ENCODE data around the gene CHMP4B. TPM values are rescaled to one million over a fixed set of nuclear protein-coding genes. Genes with fewer than 3 reads are reported as not detected.
"Not testable (repeated sequence)": the region's sequence is repeated elsewhere in the genome, so short reads cannot be mapped to it uniquely, and the experiment has no call there.

Gene CHMP4B
- total RNA-seq, 1 donor from 2014 or later, result 104 TPM

- Histone ChIP-seq H3K36me3 (no peaks in the 10 kb centered on the region), H3K9me3 (replicated peaks) (no peaks in the 10 kb centered on the region), H3K4me1 (peaks cover 46% of the 10 kb centered on the region), H3K27me3 (ENCODE audit: low read depth) (no peaks in the 10 kb centered on the region), H3K27ac (replicated peaks) (peak overlapping the region; percentile 73), H3K4me3 (no peak overlapping the region)
- no peak for DNase-seq
- intact Hi-C loops (cut with micrococcal nuclease), result no loop called here
- peak; percentile 83 for TF ChIP-seq CTCF (IDR thresholded peaks at IDR 0.05; ENCODE audit: borderline replicate concordance)
Observed at GRCh38 chr20:33791959-33792597, 19.1 kb upstream of the CHMP4B start.

GRCh38 chr20:33792598-33792989 lies 18.6 kb upstream of the CHMP4B start:
- H3K27ac ChIP-seq (replicated peaks), result peak overlapping the region; percentile 73
- H3K9me3 ChIP-seq (replicated peaks); intact Hi-C loops (cut with micrococcal nuclease); DNase-seq; H3K27me3 ChIP-seq (ENCODE audit: low read depth); H3K36me3 ChIP-seq: not testable (repeated sequence)
- peaks cover 41% of the 10 kb centered on the region for H3K4me1 ChIP-seq
- H3K4me3 ChIP-seq, result peak overlapping the region; percentile 34

- Histone ChIP-seq H3K36me3 (no peaks in the 10 kb centered on the region), H3K4me1 (peaks cover 39% of the 10 kb centered on the region), H3K4me3 (peak overlapping the region; percentile 34), H3K9me3 (replicated peaks) (peaks cover 7% of the 10 kb centered on the region), H3K27ac (replicated peaks) (peak overlapping the region; percentile 73), H3K27me3 (ENCODE audit: low read depth) (no peaks in the 10 kb centered on the region)
- intact Hi-C loops (cut with micrococcal nuclease), result no loop called here
- DNase-seq, result peak; percentile 44
- TF ChIP-seq CTCF (IDR thresholded peaks at IDR 0.05; ENCODE audit: borderline replicate concordance), result no peak
Observed at GRCh38 chr20:33793011-33793931, 17.9 kb upstream of the CHMP4B start.

- no peaks in the 10 kb centered on the region for H3K27me3 ChIP-seq (ENCODE audit: low read depth)
- peaks cover 19% of the 10 kb centered on the region for H3K4me1 ChIP-seq
- no peak overlapping the region for H3K4me3 ChIP-seq
- intact Hi-C loops (cut with micrococcal nuclease), result no loop called here
- no peak overlapping the region for H3K27ac ChIP-seq (replicated peaks)
- no peaks in the 10 kb centered on the region for H3K36me3 ChIP-seq
- H3K9me3 ChIP-seq (replicated peaks), result peaks cover 7% of the 10 kb centered on the region
- no peak for DNase-seq
- TF ChIP-seq CTCF (IDR thresholded peaks at IDR 0.05; ENCODE audit: borderline replicate concordance), result no peak
Observed at GRCh38 chr20:33796263-33796906, 14.8 kb upstream of the CHMP4B start.

DNA sequence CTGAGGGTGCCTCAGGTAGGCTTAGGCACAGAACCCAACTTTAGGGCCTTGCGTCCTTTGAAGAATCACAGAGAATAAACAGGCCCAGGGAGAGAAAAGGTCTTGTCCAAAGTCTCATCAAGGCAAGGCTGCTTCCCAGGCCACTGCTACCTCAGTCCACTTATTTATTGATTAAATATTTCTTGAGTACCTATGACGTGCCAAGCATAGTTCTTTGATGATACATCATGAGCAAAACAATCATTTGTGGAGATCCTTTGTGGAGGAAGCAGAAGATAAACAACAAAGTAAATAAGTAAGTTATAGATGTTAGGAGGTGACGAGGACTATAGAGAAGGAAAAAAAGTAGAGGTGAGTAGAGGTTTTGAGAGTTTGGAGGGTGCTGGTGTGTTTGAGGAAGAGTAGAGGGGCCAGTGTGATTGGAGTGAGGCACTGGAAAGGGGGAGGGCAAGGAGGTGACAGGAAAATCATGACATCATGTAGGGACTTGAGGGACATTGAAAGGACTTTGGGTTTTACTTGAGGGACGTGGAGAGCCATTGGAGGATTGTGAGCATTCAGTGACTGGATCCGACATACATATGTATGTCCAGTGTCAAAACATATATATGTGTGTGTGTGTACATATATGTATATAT lies 14.1 kb upstream of the CHMP4B start:
- Histone ChIP-seq H3K4me3 (no peak overlapping the region), H3K27ac (replicated peaks) (no peak overlapping the region), H3K4me1 (peaks cover 19% of the 10 kb centered on the region), H3K27me3 (ENCODE audit: low read depth) (no peaks in the 10 kb centered on the region), H3K36me3 (no peaks in the 10 kb centered on the region), H3K9me3 (replicated peaks) (peaks cover 7% of the 10 kb centered on the region)
- DNase-seq, result no peak
- intact Hi-C loops (cut with micrococcal nuclease), result no loop called here
- no peak for TF ChIP-seq CTCF (IDR thresholded peaks at IDR 0.05; ENCODE audit: borderline replicate concordance)
